LNCaP clone FGC (cell line): ENCODE results near the gene CTBP2.

Source experiments
- DNase-seq: peaks from one replicate; pipeline ENCODE4 v3.0.0-alpha.2; 2011; ENCODE audit warnings: low read depth
- H3K4me3 ChIP-seq: 2 replicates; pipeline ENCODE4 v1.5.1; 2011; ENCODE audit warnings: mild to moderate bottlenecking, low read depth, low read length, control low read depth
- TF ChIP-seq, protein P1 (sequence below): IDR thresholded peaks from 2 replicates; pipeline ENCODE4 v1.5.1; 2012; ENCODE audit warnings: mild to moderate bottlenecking; ENCODE audit not compliant: control insufficient read depth, insufficient read depth; ENCODE audit errors: extremely low read depth

The CTBP2 gene

DNA sequence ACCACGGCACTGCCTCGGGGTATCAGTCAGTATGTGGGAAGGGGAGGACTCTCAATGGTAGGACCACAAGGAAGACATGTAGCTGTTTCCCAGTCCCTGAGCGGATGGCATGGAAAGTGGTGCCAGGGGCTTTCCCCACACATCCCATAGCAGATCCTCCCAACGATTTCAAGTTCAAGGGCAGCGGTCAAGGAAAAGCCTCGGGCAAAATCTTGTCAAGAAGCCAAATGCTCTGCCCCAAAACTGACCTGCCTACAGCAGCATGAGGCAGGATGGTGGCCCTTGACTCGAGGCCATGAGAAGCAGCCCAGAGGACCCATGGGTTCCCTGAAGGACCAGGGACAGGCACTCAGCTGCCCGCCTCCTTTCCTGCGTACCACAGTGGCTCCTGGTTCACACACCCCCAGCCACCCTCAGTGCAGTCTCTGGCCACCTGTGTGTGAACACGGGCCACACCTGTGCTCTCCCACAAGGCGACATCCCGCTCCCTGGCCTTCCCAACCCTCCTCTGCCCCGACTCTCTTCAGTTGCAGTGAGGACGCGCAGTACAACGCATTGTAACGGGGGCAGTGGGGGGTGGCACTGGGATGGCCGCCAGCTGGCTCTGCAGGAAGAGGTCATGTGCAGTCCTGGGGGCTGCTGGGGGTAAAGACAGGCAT, 43.6 kb downstream of the CTBP2 start:
- TF ChIP-seq, protein P1, sequence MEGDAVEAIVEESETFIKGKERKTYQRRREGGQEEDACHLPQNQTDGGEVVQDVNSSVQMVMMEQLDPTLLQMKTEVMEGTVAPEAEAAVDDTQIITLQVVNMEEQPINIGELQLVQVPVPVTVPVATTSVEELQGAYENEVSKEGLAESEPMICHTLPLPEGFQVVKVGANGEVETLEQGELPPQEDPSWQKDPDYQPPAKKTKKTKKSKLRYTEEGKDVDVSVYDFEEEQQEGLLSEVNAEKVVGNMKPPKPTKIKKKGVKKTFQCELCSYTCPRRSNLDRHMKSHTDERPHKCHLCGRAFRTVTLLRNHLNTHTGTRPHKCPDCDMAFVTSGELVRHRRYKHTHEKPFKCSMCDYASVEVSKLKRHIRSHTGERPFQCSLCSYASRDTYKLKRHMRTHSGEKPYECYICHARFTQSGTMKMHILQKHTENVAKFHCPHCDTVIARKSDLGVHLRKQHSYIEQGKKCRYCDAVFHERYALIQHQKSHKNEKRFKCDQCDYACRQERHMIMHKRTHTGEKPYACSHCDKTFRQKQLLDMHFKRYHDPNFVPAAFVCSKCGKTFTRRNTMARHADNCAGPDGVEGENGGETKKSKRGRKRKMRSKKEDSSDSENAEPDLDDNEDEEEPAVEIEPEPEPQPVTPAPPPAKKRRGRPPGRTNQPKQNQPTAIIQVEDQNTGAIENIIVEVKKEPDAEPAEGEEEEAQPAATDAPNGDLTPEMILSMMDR = no peak
- no peak for DNase-seq
- H3K4me3 ChIP-seq = no peak overlapping the region

DNA sequence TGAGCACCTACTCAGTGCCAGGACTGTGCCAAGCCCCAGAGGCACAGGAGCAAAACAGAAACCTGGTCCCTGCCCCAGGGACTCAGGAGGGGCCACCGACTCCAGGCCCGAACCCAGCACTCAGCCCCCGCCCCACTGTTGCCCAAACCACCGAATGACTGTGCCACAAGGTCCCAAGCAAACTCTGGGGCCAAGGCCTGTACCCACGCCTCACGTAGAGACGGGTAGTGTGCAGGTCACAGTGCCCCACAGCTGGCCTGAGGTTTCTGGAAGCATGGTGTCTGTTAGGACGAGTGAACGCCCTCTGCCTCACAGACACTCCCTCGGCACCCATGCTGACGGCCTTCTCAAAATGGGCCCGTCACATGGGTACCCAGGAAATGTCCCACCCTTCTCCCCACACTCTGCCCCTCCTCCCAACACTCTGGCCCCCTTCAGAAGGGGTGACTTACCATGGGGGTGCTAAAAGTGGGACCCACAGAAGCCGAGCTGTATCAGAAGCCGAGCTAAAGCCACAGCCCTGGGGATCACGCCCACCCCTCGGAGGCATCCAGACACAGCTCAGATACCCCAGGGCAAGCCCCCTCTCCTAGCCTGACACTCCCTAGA, 44.2 kb downstream of the CTBP2 start:
- DNase-seq = no peak
- no peak overlapping the region for H3K4me3 ChIP-seq

DNA sequence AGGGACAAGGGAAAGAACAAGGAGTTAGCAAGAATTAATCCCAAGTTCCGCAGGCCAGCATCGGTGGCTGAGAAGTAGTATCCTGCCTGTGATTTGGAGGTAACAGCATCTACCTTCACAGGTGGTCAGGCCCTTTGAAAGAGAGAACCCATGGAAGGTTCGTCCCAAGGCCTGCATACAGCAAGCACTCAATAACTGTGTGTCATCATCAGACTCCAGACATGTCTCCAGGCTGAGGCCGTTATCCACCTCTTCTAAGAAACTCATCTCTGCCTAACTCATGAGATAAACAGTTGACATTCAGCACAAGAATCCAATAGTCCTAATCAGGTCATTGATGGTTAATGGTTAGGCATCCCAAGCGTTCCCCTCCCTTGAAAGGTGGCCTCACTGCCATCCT, 45.0 kb downstream of the CTBP2 start:
- DNase-seq = no peak
- H3K4me3 ChIP-seq = no peak overlapping the region
- TF ChIP-seq, protein P1 = no peak

More for the DNA sequence above, 44.2 kb downstream of the CTBP2 start:
- TF ChIP-seq, protein P1 = no peak

DNA sequence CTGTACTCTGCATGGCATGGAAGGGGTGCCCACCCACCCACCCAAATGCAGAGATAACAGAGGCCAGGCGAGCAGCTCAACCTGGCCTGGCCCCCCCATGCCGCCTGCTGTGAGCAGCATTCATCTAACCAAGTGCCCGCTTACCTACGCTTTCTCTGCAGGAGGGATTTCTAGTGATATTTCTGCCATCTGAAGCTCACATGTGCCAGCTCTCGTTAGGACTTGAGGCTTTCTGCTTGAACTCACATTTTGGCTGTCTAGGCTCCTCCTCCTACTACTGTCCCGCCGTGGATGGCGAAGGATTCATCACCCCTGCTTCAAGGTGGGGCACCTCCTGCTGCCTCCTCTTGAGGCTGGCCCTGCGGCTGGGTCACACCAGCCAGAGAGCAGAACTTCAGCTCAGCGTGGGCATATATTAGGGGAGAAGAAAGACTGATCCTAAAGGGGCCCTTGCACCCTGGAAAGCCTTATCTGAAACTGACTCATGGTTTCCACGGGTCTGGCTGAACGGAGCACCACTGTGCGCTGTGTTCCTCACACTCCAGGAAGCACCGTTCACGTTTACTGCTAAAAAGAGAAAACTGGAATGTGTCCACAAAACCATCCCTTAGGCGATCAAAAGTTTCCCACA, 45.5 kb downstream of the CTBP2 start:
- TF ChIP-seq, protein P1 = no peak
- H3K4me3 ChIP-seq = no peak overlapping the region
- no peak for DNase-seq

DNA sequence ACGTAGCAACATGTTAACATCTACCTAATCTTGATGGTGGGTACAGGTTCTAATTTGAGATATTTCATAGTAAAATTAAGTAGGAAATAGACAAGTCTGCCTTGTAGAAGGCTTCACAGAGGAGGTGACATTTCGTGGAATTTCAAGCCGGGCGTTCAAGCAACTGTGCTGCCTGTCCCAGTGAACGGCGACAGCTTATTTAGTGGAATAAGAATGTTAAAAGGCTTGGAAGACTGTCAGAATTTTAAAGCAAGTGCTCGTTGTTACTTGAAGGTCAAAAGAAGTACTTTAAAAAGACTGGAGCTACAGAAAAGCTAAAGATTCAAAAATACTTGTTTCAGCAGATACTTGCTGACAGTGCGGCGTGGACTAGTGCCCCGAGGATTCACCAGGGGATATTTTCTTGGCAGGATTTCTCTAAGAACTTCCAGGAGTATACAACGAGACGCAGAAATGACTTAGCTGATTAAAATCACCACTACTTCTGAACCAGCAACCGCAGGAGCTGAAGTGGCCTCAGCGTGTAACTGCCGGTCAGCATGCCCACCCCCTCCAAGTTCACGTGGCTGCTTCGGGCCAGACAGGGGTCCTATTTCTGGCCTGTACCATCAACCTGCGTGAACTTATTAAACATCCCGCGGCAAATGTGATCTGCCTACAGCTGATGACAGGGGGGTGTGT, 46.5 kb downstream of the CTBP2 start:
- no peak for DNase-seq
- no peak overlapping the region for H3K4me3 ChIP-seq
- TF ChIP-seq, protein P1 = no peak

DNA sequence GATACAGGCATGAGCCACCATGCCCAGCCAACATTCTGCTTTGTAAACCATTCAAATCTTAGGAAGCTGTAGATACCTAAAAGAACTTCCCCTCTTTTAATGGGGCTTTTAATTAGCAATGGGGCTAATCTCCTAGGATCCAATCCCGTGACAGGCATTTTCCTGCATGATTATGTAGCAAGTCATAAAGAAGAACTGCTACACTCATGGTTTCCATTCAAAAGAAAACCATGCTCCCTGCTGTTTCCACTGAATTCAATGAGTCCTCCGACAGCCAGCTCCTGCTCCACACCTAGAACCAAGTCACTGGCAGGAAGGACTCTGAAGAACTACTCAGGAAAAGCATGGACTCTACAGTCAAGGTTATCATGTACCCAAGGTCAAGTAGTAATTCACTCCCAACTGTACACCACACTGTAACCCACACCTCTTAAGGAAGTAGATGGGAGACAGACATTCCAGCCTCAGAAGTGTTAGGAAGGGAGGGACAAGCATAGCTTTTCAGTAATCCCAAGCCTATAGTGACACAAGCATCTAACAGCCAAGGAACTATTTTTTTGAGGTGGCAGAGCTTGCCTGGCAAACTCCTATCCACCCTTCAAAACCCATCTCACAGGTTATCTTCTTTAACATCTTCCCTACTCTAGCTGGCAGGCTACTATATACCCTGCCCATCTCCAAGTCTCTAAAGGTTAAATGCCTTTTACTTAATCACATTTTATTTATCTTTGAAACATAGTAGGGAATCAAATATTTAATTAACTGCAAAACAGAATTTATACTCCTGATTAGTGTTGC, 47.5 kb downstream of the CTBP2 start:
- H3K4me3 ChIP-seq = no peak overlapping the region
- TF ChIP-seq, protein P1 = no peak
- DNase-seq = no peak
